ENCODE data around the gene CLASP2. TPM values are rescaled to one million over a fixed set of nuclear protein-coding genes. Genes with fewer than 3 reads are reported as not detected.
"Not testable (repeated sequence)": the region's sequence is repeated elsewhere in the genome, so short reads cannot be mapped to it uniquely, and the experiment has no call there.

The CLASP2 gene
- total and polyA plus RNA-seq, 2 of the 4 experiments (the other 2 are of a cell fraction), result 11.9 to 49.1 TPM

- Histone ChIP-seq H3K18ac (ENCODE audit: low read depth, low read length) (no peak overlapping the region), H3K79me1 (ENCODE audit: low read depth in 1 of 2, low read length in 2 of 2) (no peaks in the 10 kb centered on the region), H3K4ac (ENCODE audit: low read depth, low read length) (no peak overlapping the region), H3K9me1 (ENCODE audit: insufficient read depth, low read length) (no peaks in the 10 kb centered on the region), H3K36me3 (ENCODE audit: control insufficient read depth, insufficient read depth, low read length) (no peaks in the 10 kb centered on the region), H2BK120ac (ENCODE audit: low read depth, low read length) (no peak overlapping the region), H4K20me1 (ENCODE audit: insufficient read depth, low read length) (no peaks in the 10 kb centered on the region), H4K91ac (ENCODE audit: insufficient read depth, low read depth, low read length) (no peak overlapping the region), H3K14ac (replicated peaks; ENCODE audit: low read depth, low read length) (no peak overlapping the region), H3K56ac (ENCODE audit: extremely low read depth, insufficient read depth, low read length) (no peak overlapping the region), H2AK9ac (replicated peaks; ENCODE audit: low read depth, low read length, poor library complexity) (no peak overlapping the region), H2AFZ (replicated peaks; ENCODE audit: low read length, poor library complexity) (no peak overlapping the region), H3K23ac (ENCODE audit: low read depth, low read length) (no peak overlapping the region), H3K27ac (ENCODE audit: insufficient read depth, low read length) (no peak overlapping the region), H2BK20ac (ENCODE audit: low read depth, low read length) (no peak overlapping the region), H2BK5ac (ENCODE audit: low read depth, low read length, poor library complexity, severe bottlenecking) (no peak overlapping the region), H2BK15ac (ENCODE audit: low read depth, low read length) (no peak overlapping the region), H3K4me3 (ENCODE audit: insufficient read depth, low read depth, low read length) (no peak overlapping the region), H4K8ac (ENCODE audit: low read depth in 2 of 2, low read length in 2 of 2) (no peak overlapping the region), H3K9ac (ENCODE audit: low read depth, low read length) (no peak overlapping the region), H2AK5ac (ENCODE audit: low read depth, low read length) (no peak overlapping the region), H3K4me2 (ENCODE audit: low read depth, low read length) (no peak overlapping the region), H3K4me1 (ENCODE audit: control insufficient read depth, insufficient read depth, low read length) (no peaks in the 10 kb centered on the region), H3K27me3 (ENCODE audit: control insufficient read depth, insufficient read depth, low read length) (no peaks in the 10 kb centered on the region), H3K9me3 (ENCODE audit: control insufficient read depth, insufficient read depth, low read length) (peaks cover 11% of the 10 kb centered on the region), H4K5ac (ENCODE audit: low read depth, low read length) (no peak overlapping the region)
- ChIA-PET POLR2A (ENCODE audit: unreplicated experiment) (no interaction called here), CTCF (interaction anchor here (1.6 kb wide), 1 partner anchor 21 kb away, joined by 4 read pairs; the partner anchor contains the start of gene UBP1)
- dilution Hi-C loops (cut with HindIII; ENCODE audit: low sequenced_read_pairs, unreplicated experiment), result no loop called here
- intact Hi-C loops (cut with micrococcal nuclease), result no loop called here
- DNase-seq (no peak), ATAC-seq (ENCODE audit: low read depth) (no peak)
- TF ChIP-seq SMC3 (IDR thresholded peaks at IDR 0.05; ENCODE audit: low read depth, low read length), result no peak
- peak; percentile 50; the same call in 1 of the 2 replicates for TF ChIP-seq MAFK (IDR thresholded peaks at IDR 0.05; ENCODE audit: low read depth, low read length)
- in situ Hi-C loops (cut with MboI; ENCODE audit: low sequenced_read_pairs), result no loop called here
- WGBS, 2 experiments (ENCODE audit: extremely low coverage in 2 of 2, insufficient read length in 1 of 2), result no CpG with 5 or more reads among the region's 2 CpGs
- no TSS peak for BruUV-seq (replicated peaks)
Observed at GRCh38 chr3:33461097-33461496, 257.0 kb downstream of the CLASP2 start.

- dilution Hi-C loops (cut with HindIII; ENCODE audit: low sequenced_read_pairs, unreplicated experiment); H3K14ac ChIP-seq (replicated peaks; ENCODE audit: low read depth, low read length); H3K4me2 ChIP-seq (ENCODE audit: low read depth, low read length); intact Hi-C loops (cut with micrococcal nuclease); H3K18ac ChIP-seq (ENCODE audit: low read depth, low read length); H4K5ac ChIP-seq (ENCODE audit: low read depth, low read length); H3K36me3 ChIP-seq (ENCODE audit: control insufficient read depth, insufficient read depth, low read length); H3K9me1 ChIP-seq (ENCODE audit: insufficient read depth, low read length); H2BK15ac ChIP-seq (ENCODE audit: low read depth, low read length); H3K4me3 ChIP-seq (ENCODE audit: insufficient read depth, low read depth, low read length); H3K9ac ChIP-seq (ENCODE audit: low read depth, low read length); H4K91ac ChIP-seq (ENCODE audit: insufficient read depth, low read depth, low read length); BruUV-seq (replicated peaks); H3K4ac ChIP-seq (ENCODE audit: low read depth, low read length); H3K27me3 ChIP-seq (ENCODE audit: control insufficient read depth, insufficient read depth, low read length); H3K23ac ChIP-seq (ENCODE audit: low read depth, low read length); H2BK120ac ChIP-seq (ENCODE audit: low read depth, low read length); H3K4me1 ChIP-seq (ENCODE audit: control insufficient read depth, insufficient read depth, low read length); POLR2A ChIA-PET (ENCODE audit: unreplicated experiment); H2AK9ac ChIP-seq (replicated peaks; ENCODE audit: low read depth, low read length, poor library complexity); H3K56ac ChIP-seq (ENCODE audit: extremely low read depth, insufficient read depth, low read length); H4K20me1 ChIP-seq (ENCODE audit: insufficient read depth, low read length); H2BK20ac ChIP-seq (ENCODE audit: low read depth, low read length); ATAC-seq (ENCODE audit: low read depth); H2AFZ ChIP-seq (replicated peaks; ENCODE audit: low read length, poor library complexity); H2BK5ac ChIP-seq (ENCODE audit: low read depth, low read length, poor library complexity, severe bottlenecking); in situ Hi-C loops (cut with MboI; ENCODE audit: low sequenced_read_pairs); H3K27ac ChIP-seq (ENCODE audit: insufficient read depth, low read length); H4K8ac ChIP-seq (ENCODE audit: low read depth in 2 of 2, low read length in 2 of 2); DNase-seq; H2AK5ac ChIP-seq (ENCODE audit: low read depth, low read length); H3K79me1 ChIP-seq (ENCODE audit: low read depth in 1 of 2, low read length in 2 of 2): not testable (repeated sequence)
- CTCF ChIA-PET, result interaction anchor here (0.7 kb wide), 1 partner anchor 502 kb away, joined by 3 read pairs; no protein-coding TSS in a partner anchor
- H3K9me3 ChIP-seq (ENCODE audit: control insufficient read depth, insufficient read depth, low read length), result peaks cover 11% of the 10 kb centered on the region
- no CpG with 5 or more reads among the region's 4 CpGs for WGBS, 2 experiments (ENCODE audit: extremely low coverage in 2 of 2, insufficient read length in 1 of 2)
Observed at GRCh38 chr3:33459577-33459976, 258.5 kb downstream of the CLASP2 start.

All from IMR-90 (cell line).